GM18870 (cell line): Measurements from ENCODE around the gene EVI5L.

ENCODE experiments used
- ATAC-seq: cut with Tn5 transposase; IDR thresholded peaks from one replicate; pipeline ENCODE4 v1.9.1; 2021; ENCODE audit warnings: moderate library complexity; ENCODE audit not compliant: unreplicated experiment

The EVI5L gene

GRCh38 chr19:7859831-7860713 lies 30.1 kb downstream of the EVI5L start:
- no peak for ATAC-seq

- ATAC-seq: no peak
Measured at GRCh38 chr19:7860714-7861618, 30.9 kb downstream of the EVI5L start.

GRCh38 chr19:7861619-7862412 lies 31.8 kb downstream of the EVI5L start:
- no peak for ATAC-seq

GRCh38 chr19:7862413-7862951 lies 32.5 kb downstream of the EVI5L start:
- no peak for ATAC-seq

GRCh38 chr19:7863157-7863970 lies 33.3 kb downstream of the EVI5L start:
- no peak for ATAC-seq

- ATAC-seq: no peak
Measured at GRCh38 chr19:7863971-7864689, 34.1 kb downstream of the EVI5L start.

GRCh38 chr19:7864690-7865074 lies 34.7 kb downstream of the EVI5L start:
- no peak for ATAC-seq

- ATAC-seq: no peak
Measured at GRCh38 chr19:7865262-7865911, 35.4 kb downstream of the EVI5L start.

- no peak for ATAC-seq
Measured at GRCh38 chr19:7866399-7867091, 36.5 kb downstream of the EVI5L start.

GRCh38 chr19:7867092-7867844 lies 37.2 kb downstream of the EVI5L start:
- ATAC-seq: no peak

- no peak for ATAC-seq
Measured at GRCh38 chr19:7868326-7868670, 38.3 kb downstream of the EVI5L start.

GRCh38 chr19:7868671-7869452 lies 38.8 kb downstream of the EVI5L start:
- ATAC-seq: peak; percentile 33

- ATAC-seq: peak; percentile 45
Measured at GRCh38 chr19:7869453-7869909, 39.5 kb downstream of the EVI5L start.

- ATAC-seq: no peak
Measured at GRCh38 chr19:7869910-7870511, 40.0 kb downstream of the EVI5L start.

- no peak for ATAC-seq
Measured at GRCh38 chr19:7870571-7871436, 40.8 kb downstream of the EVI5L start.
